Activated CD4-positive, CD25-positive, alpha-beta regulatory T cell treated with anti-CD3 and anti-CD28 coated beads, Interleukin-2, amount 50 U/mL, for 72 hours (primary cell): ENCODE results near the gene SLC24A4.

ENCODE experiments used
- DNase-seq: peaks from one replicate; pipeline ENCODE4 v3.0.0; 2021

Gene SLC24A4

DNA sequence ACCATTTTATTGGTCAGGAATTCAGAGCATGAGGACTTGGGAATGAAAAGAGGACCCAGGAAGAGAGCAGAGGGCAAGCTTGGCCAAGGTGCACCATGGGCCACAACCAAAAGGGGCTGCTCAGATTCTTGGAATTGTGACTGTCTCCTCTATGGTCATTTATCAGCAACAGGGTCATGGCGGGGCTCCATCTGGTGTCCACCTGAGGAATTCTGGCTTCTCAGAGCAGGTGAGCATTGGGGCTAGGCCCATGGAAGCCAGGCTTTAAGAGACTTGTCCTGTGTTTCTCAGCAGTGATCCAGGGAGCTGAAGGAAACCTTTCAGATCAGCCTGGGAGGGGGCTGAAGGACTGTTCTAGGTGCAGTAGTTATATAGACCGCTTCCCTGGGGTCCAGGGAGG lies 188.0 kb downstream of the SLC24A4 start:
- no peak for DNase-seq

- no peak for DNase-seq
Measured at GRCh38 chr14:92511453-92512238, 188.7 kb downstream of the SLC24A4 start.

DNA sequence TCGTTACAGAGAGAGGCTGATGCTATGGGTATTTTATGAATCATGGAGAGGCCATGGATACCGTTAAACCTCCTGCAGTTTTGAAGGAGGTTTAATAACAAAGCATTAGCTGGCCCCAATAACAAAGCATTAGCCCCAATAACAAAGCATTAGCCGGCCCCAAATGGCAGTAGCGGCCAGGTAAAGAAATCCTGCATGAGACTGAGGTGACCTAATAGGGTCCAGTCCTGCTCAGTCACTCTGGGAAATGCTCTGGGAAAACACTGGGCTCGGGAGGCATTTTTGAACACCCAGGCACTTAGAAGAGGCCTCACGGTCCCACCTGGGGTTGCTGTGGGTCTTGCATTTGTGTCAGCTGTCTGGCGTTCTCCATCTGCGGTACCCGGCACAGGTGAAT lies 189.8 kb downstream of the SLC24A4 start:
- no peak for DNase-seq

DNA sequence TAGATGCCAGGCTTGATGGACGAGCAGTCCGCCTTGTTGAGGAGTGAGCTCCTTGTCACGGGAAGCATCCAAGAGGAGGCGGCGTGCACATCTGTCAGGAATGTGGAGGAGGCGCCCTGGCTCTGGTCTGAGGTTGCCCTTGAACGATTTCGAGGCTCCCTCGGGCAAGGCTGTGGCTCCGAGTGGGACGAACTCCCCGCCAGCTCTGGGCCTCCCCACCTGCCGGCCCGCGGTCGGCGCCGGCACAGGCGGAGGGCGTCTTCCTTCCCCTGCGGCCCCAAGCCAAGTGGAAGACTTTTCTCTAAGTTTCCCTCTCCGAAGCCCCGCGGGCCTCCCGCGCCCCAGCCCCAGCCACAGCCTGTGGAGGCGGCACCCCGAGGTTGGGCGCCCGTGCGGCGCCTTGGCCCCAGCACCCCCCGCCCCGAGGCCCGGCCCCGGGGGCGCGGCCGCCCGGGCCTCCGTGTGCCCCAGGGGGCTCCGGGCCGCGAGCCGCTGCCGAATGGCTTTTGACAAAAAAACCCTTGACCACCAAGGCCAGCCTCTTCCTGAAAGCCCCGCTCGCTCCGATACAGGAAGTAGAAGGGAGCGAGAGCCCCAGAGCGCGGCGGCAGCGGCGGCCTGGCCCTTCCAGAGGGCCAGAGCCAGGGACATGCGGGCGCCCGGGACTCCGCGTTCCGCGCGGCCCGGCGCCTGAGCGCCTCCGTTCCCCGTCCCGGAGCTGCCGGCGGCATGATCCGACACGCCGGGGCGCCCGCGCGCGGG lies 190.4 kb downstream of the SLC24A4 start, which contains the start of gene RIN3:
Gene RIN3, plus strand, starts transcription at position 578 of the 762 bp plus-strand sequence. Its CDS starts 152 bp downstream, at position 730.
- peak; percentile 56 for DNase-seq

DNA sequence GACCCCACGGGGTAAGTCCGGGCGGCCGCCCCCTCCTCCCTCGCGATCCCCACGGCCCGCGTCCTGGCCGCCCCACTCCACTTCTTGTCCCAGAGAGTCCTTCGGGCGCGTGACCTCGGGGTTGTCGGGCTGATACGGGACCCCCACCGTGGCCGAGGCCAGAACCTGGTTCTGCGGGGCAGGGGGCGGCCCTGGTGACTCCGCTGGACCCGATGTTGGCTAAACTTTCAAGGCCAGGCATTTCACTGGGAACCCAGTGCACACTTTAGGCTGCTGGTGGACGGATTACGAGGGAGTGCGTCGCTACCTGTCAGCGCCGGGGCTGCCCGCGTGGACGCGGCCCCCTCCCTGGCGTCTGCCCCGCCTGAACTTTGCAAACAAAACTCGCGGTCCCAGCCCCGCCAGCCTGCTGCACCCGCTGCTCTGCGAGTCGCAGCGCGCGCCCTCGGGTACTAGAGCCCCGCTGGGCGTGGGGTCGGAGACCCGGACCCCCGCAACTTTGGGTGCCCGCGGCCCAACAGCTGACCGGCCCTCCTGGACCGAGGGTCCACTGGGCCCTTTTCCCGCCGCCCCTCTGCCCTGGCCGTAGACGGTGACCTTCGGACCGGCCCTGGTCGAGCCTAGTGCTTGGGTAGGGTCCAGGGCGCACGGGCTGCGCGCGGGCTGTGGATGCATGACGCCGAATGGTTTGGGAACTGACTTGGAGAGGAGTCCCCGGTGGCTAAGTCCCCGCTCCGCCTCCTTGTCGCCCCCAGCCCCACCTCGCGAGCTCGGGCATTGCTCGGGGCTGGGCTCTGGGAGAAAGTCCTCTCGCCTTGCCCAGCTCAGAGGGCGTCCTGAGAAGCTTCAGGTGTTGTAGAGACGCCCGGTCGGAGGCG lies 191.2 kb downstream of the SLC24A4 start:
- DNase-seq: peak; percentile 44

GRCh38 chr14:92514844-92515514 lies 192.0 kb downstream of the SLC24A4 start:
- DNase-seq: no peak

DNA sequence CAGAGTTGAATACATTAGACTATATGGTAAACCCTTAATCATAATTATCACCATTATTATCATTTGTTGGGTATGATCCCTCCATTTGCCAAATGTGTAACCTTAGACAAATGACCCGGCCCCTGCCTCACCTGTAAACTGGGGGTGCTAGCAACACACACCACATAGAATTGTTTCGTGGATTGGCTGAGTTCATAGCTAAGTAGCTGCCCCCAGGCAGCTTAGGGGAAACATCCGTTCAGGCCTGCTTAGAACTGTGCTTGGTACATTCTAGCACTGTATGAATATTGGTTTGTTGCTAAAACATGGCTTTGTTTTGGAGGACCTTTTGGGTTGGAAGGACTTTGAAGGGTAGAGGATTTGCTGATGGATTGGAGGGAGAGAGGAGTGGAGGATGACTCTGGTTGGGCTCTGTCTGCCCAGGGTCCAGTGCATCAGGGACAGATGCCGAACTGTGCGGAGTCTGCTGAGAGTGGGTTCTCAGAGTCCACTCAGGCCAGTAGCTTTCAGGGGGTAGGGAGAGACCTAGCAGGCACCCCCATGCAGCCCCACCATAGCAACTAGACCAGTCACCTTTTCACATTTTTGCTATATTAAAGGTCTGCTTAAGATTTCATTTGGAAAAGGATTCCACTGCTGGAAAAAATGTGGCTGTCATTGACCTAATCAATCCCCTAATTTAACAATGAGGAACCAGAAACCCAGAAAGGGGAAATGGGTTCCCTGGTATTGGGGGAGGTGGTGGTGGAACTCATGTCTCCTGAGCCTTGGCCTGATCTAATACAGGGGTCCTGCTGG lies 192.8 kb downstream of the SLC24A4 start:
- DNase-seq: no peak

DNA sequence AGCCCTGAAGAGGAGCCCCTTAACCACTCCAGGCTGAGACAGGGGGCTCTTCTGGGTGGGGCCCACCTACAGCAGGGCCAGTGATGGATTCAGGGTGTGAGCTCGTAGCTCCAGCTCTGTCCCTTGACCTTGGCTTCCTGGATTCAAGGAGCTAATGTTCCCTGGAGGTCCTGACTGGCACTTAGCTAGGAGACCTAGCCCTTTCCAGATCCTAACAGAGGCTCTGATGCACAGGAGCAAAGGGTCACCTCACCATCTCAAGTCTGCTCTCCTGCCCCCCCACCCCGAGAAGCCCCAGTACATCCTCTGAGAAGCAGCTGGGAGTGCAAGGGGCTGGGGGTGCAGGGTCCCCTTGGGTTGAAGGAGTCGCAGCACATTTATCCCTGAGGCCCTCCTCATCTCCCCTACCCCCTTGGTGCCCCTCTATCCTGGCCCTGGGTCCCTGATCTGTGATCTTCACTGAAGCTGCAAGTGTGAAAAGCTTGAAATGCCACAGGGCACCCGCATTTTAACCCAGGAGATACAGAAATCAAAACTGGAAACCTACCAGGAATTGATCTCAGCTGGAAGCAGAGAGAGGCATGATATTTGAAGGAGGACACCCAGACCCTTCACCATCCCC lies 193.5 kb downstream of the SLC24A4 start:
- DNase-seq: no peak

DNA sequence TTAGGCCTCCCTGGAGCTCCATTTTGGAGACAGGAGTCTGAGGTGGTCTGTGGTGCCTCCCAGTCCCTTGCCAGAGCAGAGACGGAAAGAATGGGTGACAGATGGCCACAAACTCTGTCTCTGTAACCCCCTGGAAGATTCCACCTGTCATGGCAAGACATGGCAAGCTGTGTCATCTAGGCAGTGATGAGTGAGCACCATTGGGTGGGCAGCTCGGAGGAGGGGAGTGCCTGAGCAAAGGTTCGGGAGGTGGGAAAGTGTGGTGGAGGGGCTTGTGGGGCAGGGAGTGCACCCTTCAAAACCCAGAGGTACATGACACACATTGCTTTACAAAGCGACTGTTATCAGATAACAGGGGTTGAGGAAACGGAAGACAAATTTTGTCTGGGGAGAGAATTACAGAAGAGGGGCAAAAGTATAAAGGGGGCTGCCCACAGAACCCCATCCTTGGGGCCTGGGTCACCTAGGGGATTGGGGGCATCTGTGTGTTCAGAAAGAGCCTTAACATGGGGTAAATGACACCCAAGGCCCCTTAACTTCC lies 194.1 kb downstream of the SLC24A4 start:
- DNase-seq: no peak

DNA sequence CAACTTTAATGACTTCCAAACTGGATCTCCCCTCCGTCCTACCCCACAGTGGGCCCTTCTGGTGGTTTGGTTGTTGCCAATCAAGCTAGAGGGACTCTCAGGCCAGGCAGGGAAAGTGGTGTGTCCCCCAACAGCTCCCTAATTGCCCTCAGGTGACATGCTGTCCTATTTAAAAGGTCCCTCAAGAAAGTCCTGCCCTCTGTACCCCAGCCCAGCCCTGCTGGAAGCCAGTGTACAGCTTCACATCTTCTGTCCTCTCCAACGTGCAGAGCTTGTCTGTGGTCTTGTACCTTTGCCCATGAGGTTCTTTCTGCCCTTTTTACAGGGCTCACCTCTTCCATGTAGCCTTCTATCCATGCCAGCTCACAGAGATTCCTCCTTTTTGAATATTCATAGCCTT lies 194.8 kb downstream of the SLC24A4 start:
- DNase-seq: no peak

GRCh38 chr14:92519246-92520101 lies 196.5 kb downstream of the SLC24A4 start:
- no peak for DNase-seq

- no peak for DNase-seq
Measured at GRCh38 chr14:92520102-92521057, 197.4 kb downstream of the SLC24A4 start.

- no peak for DNase-seq
Measured at GRCh38 chr14:92521058-92521415, 198.1 kb downstream of the SLC24A4 start.

GRCh38 chr14:92523752-92524151 lies 200.8 kb downstream of the SLC24A4 start:
- DNase-seq: no peak

DNA sequence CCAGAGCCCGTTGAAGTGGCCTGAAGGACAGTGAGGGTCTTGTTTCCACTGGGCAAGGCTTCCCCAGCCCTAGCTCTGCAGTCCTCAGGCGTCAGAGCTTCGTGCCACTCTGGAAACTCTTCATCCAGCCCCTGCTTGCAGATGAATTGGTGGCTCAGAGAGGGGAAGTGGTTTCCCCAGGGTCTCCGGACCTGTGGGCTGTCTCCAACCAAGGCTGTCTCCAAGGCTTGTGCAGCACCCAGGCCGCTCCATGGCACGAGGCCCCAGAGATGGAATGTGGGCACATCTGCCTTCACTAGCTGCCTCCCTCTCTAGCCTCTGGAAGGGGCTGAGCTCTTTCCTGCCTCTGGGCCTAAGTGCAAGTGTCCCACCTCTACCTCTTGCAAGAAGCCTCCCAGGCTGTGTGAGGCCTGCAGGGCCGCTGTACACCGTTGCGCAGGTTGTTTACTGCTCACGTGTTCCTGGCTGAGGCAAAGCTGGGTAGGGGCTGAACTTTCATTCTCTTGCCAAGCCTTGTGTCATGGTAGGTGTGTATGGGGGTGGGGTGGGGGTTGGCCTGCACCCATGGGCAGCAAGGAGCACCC lies 201.7 kb downstream of the SLC24A4 start:
- no peak for DNase-seq

DNA sequence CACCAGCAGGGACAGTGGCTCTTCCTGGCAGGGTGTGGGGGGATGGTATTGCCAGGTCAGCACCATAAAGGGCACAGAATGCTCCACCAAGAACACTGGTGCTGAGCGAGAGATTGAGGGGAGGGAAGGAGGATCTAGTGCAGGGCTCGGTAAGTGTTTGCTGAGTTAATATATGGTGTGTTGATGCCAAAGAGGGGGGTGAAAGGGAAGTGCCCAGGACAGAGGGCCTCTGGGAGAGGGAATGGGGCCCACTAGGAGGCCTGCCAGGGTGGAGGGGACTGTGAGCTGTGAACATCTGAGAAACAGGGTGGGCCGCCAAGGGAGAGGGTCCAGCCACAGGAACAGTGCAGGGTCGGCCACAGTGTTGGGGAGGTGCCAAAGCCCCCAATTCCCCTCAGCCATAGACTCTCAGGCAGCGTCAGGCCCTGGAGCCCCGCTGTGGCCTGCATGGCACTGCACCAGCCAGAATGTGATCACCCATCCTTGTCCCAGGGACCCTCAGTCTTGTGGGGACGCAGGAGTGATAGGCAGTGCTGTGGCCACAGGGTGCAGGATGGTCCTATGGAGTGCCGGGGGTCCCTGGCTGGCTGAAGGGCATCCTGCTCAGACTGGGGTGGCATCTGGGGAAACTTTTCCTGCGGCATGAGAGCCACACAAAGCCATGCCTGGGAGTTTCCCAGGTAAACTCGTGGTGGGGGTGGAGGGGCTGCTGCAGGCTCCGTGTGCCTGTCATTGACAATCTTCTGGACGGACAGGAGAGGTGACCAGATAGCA lies 202.5 kb downstream of the SLC24A4 start:
- DNase-seq: no peak

GRCh38 chr14:92527721-92528120 lies 204.8 kb downstream of the SLC24A4 start:
- no peak for DNase-seq
